Measurements from ENCODE around the gene PYHIN1. TPM values are rescaled to one million over a fixed set of nuclear protein-coding genes. Genes with fewer than 3 reads are reported as not detected.
"Not testable (repeated sequence)": the region's sequence is repeated elsewhere in the genome, so short reads cannot be mapped to it uniquely, and the experiment has no call there.

The PYHIN1 gene
- total RNA-seq, 1 experiment from 2014 or later, result not detected

- DNase-seq (ENCODE audit: low spot score), result peak; percentile 5
- in situ Hi-C loops (cut with HindIII; ENCODE audit: low sequenced_read_pairs), result no loop called here
Observed at GRCh38 chr1:159009704-159010361, 78.5 kb downstream of the PYHIN1 start, which contains the start of gene IFI16. Gene IFI16 (plus strand): TSS chr1:159009907. CDS start chr1:159014681, 4,774 bp downstream.

- no peak for DNase-seq (ENCODE audit: low spot score)
- in situ Hi-C loops (cut with HindIII; ENCODE audit: low sequenced_read_pairs), result no loop called here
Observed at GRCh38 chr1:159010391-159010790, 79.0 kb downstream of the PYHIN1 start.

- DNase-seq (ENCODE audit: low spot score); in situ Hi-C loops (cut with HindIII; ENCODE audit: low sequenced_read_pairs): not testable (repeated sequence)
Observed at GRCh38 chr1:159011001-159011400, 79.6 kb downstream of the PYHIN1 start.

DNA sequence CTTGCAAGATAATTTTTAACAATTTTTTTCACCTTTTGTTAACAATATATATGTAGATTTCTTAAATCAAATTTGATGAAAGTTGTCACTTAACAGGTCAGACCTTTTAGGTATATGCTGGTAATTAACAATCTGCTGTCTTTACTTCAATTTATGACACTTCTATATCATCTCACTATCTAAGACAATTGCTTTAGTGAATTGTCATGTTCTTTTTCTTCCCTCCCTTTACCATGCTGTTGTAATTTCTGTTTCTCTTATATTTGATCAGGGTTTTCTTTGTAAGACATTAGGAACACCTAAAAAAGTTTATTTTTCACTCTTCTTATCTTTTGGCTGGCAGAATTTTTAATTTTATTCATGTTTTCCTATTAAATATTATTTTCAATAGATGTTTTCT is 80.4 kb downstream of the PYHIN1 start:
- no peak for DNase-seq (ENCODE audit: low spot score)
- in situ Hi-C loops (cut with HindIII; ENCODE audit: low sequenced_read_pairs), result no loop called here

DNA sequence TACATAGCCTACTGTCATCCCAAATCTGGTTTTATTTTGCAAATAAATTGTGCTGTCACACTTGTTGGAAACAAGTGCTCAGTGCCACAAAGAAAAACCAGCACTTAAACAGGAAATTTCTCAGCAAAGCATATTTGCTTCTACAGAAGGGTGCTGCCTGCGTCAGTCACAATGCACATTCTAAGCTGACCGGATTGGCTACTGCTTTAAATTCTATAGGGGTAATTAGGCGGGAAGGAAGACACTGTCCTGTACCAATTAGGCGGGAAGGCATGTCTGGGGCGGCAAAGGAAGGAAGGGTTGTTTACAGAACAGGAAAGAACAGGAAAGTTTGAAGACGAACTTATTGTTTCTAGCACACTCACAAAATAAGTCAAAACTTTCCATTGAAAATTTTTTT is 81.1 kb downstream of the PYHIN1 start:
- in situ Hi-C loops (cut with HindIII; ENCODE audit: low sequenced_read_pairs), result no loop called here
- no peak for DNase-seq (ENCODE audit: low spot score)

- in situ Hi-C loops (cut with HindIII; ENCODE audit: low sequenced_read_pairs), result no loop called here
- no peak for DNase-seq (ENCODE audit: low spot score)
Observed at GRCh38 chr1:159014003-159014571, 82.7 kb downstream of the PYHIN1 start.

- DNase-seq (ENCODE audit: low spot score), result no peak
- in situ Hi-C loops (cut with HindIII; ENCODE audit: low sequenced_read_pairs), result no loop called here
Observed at GRCh38 chr1:159014851-159015250, 83.5 kb downstream of the PYHIN1 start.

DNA sequence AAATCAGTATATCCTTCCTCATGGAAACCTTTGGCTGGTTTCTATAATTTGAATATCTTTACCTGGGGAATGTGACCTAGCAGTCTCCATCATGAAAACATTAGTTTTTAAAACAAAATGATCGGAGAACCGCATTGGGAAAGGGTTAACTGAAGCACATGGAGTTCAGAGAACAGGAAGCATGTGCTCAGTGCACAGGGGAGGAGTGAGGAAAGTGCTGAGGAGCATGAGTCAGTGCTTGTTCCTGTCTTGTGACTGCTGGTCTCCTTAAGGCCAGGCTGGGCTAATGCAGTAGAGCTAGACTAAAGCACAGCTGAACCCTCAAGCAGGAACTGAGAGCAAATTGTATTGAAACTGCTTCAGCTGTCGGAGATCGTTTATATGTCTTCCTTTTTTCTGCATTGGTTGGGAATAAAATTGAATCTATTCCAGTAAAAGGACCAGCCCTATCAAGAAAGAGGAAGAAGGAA is 84.1 kb downstream of the PYHIN1 start:
- in situ Hi-C loops (cut with HindIII; ENCODE audit: low sequenced_read_pairs), result no loop called here
- no peak for DNase-seq (ENCODE audit: low spot score)

DNA sequence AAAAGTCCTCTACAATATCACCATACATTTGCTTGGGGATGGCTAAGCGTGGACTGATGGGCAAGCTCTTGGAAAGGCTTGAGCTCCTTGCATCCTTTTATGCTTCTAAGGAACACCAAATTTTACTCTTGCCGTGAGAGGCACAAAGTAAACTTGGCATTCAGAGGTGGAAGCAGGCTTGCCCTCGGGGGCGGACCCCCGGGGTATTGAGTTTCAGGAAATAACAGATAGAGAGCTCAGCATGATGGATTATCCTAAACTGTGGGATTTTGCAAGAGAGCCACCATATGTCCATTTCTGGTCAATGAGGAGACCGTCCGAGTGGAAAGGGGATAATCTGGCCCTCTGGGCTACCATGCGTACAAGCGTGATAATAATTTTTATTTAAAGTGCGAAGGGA is 92.4 kb downstream of the PYHIN1 start:
- DNase-seq (ENCODE audit: low spot score), result no peak
- in situ Hi-C loops (cut with HindIII; ENCODE audit: low sequenced_read_pairs), result no loop called here

- in situ Hi-C loops (cut with HindIII; ENCODE audit: low sequenced_read_pairs), result no loop called here
- DNase-seq (ENCODE audit: low spot score), result no peak
Observed at GRCh38 chr1:159025043-159025442, 93.7 kb downstream of the PYHIN1 start.

Other genes with a start within 250 kb of the PYHIN1 start
- gene SPTA1, start 244.8 kb upstream of the PYHIN1 start, total RNA-seq (2014; rRNA removed; shearing (Covaris generic)), result not detected in 2 replicates
- not detected in 2 replicates for gene OR6K2, start 230.9 kb upstream of the PYHIN1 start, total RNA-seq (2014; rRNA removed; shearing (Covaris generic))
- gene OR6K3, start 210.8 kb upstream of the PYHIN1 start, total RNA-seq (2014; rRNA removed; shearing (Covaris generic)), result not detected in 2 replicates
- gene OR6K6, start 176.8 kb upstream of the PYHIN1 start, total RNA-seq (2014; rRNA removed; shearing (Covaris generic)), result not detected in 2 replicates
- gene OR6N1, start 159.4 kb upstream of the PYHIN1 start, total RNA-seq (2014; rRNA removed; shearing (Covaris generic)), result not detected in 2 replicates
- not detected in 2 replicates for gene OR6N2, start 150.3 kb upstream of the PYHIN1 start, total RNA-seq (2014; rRNA removed; shearing (Covaris generic))
- gene MNDA, start 100.2 kb upstream of the PYHIN1 start, total RNA-seq (2014; rRNA removed; shearing (Covaris generic)), result not detected in 2 replicates
- gene IFI16, start 78.4 kb downstream of the PYHIN1 start, total RNA-seq (2014; rRNA removed; shearing (Covaris generic)), result not detected in 2 replicates
- not detected in 2 replicates for gene AIM2, start 145.2 kb downstream of the PYHIN1 start, total RNA-seq (2014; rRNA removed; shearing (Covaris generic))
- not detected in 2 replicates for gene CADM3, start 240.1 kb downstream of the PYHIN1 start, total RNA-seq (2014; rRNA removed; shearing (Covaris generic))

Measured in G401 (cell line).